Hypothalamus (tissue), 51 donors: ENCODE data around the gene UTP18.
"Not testable (repeated sequence)": the region's sequence is repeated elsewhere in the genome, so short reads cannot be mapped to it uniquely, and the experiment has no call there.

Source experiments
- DNase-seq, 51 donors: peaks; one replicate each; lab custom pipeline; 2025; lab: John Stamatoyannopoulos, UW

UTP18 gene

GRCh38 chr17:51325471-51325870, 65.1 kb downstream of the UTP18 start:
- DNase-seq = no peak

- DNase-seq = not testable (repeated sequence)
These were observed 70.6 kb downstream of the UTP18 start for GRCh38 chr17:51330861-51331503.

- DNase-seq = no peak
These were observed 74.8 kb downstream of the UTP18 start for GRCh38 chr17:51335006-51335590.

- peak in 2 of 51 donors; percentile 21 to 41 for DNase-seq
These were observed 75.8 kb downstream of the UTP18 start for GRCh38 chr17:51335883-51336822.

- DNase-seq = no peak
These were observed 81.1 kb downstream of the UTP18 start for GRCh38 chr17:51341457-51341856.

- no peak for DNase-seq
These were observed 81.9 kb downstream of the UTP18 start for GRCh38 chr17:51342257-51342656.

- DNase-seq = no peak
These were observed 84.2 kb downstream of the UTP18 start for GRCh38 chr17:51344532-51344931.

GRCh38 chr17:51346218-51346982, 86.1 kb downstream of the UTP18 start:
- DNase-seq = peak in 34 of 51 donors; percentile 29 to 84 (median 48)
